ENCODE data around the gene HINT1. TPM values are rescaled to one million over a fixed set of nuclear protein-coding genes. Genes with fewer than 3 reads are reported as not detected.

Gene HINT1
- total RNA-seq, 1 experiment from 2014 or later, result 290 TPM

DNA sequence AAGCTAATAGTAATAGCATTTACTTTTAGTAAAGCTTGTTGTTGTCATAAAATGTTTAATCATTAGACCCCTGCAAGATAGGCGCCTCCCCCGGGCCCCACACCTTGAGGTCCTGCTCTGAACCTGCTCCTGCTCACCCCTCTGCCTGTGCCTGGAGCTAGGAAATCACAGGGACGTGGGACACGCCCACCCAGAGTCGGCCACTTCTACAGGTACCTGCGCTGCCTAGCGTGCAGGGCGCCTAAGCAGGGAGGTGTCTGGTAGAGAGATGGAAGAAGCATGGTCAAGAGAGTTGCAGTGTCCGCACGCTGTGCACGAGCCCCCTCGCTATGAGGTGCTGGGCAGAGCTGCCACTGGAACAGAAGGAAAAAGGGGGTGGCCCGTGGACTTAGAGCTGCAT is 52.6 kb downstream of the HINT1 start:
- no peak for DNase-seq (ENCODE audit: low read depth)

DNA sequence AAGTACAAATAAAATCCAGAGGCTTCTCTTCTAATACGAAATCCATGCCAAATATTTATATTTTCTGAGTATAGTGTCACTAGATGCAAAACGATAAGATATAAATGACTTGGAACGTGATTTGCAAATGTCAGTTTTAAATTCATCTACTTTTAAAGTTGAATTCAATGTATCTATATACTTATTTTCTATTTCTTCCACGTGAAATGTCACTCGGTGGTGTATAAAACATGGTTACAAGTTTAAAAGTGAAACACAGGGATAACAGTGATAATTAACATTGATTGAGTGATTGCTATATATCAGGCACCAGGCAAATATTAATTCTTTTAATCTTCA is 54.8 kb downstream of the HINT1 start:
- no peak for DNase-seq (ENCODE audit: low read depth)

DNA sequence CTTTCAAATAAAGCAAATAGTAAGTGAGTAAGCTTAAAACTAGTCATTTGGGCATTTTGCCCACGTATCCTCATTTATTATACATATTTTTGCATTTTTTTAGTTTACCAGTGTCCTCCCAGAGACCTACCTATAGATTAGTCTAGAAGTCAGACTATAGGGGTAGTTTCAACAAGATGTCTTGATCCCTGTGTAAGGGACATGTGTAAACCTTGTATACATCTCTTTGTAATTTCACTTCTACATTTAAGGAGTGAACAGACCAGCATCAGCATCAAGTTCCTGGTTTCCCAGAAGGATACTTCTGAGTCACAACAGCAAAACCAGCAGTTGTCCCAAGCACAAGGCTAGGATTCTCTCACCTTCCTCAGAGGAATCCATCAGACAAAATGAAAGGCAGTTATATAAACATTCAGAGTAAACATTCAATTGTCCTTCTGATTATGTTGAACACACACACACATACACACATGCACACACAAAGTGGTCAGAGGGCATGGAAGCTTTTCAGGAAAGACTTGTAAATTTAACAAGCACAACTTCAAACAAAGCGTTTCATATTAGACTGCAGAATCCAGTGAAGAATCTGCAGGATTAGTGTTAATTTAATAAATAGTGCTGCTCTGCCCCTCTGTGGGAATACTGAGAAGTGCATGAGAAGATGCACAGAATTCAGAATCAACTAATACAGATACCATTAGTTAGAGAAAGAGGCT is 55.4 kb downstream of the HINT1 start:
- peak; percentile 46 for DNase-seq (ENCODE audit: low read depth)

Other genes with a start within 250 kb of the HINT1 start
- 11.1 and 15.3 TPM in 2 replicates for gene LYRM7, start 5.7 kb upstream of the HINT1 start, total RNA-seq (2014; rRNA removed; shearing (Covaris generic))
- 17.2 and 19.5 TPM in 2 replicates for gene CDC42SE2, start 98.8 kb upstream of the HINT1 start, total RNA-seq (2014; rRNA removed; shearing (Covaris generic))

All from HT1080 (cell line).